Measurements from ENCODE around the gene DPYSL3.
A peak's percentile ranks its signal among the peaks of the same experiment; 100 is the strongest.

Gene DPYSL3

GRCh38 chr5:147512659-147513379 is 3.0 kb upstream of the DPYSL3 start:
- no peak for DNase-seq (ENCODE audit: low read depth)

- DNase-seq (ENCODE audit: low read depth): no peak
These were observed 1.0 kb upstream of the DPYSL3 start for GRCh38 chr5:147510885-147511284.

- DNase-seq (ENCODE audit: low read depth): no peak
These were observed 693 bp downstream of the DPYSL3 start for GRCh38 chr5:147509041-147509709.

GRCh38 chr5:147508711-147509040 is 1.2 kb downstream of the DPYSL3 start:
- DNase-seq (ENCODE audit: low read depth): no peak

- DNase-seq (ENCODE audit: low read depth): peak; percentile 70
These were observed 2.3 kb downstream of the DPYSL3 start for GRCh38 chr5:147507480-147508126.

- DNase-seq (ENCODE audit: low read depth): no peak
These were observed 5.3 kb downstream of the DPYSL3 start for GRCh38 chr5:147504535-147504934.

GRCh38 chr5:147504011-147504410 is 5.9 kb downstream of the DPYSL3 start:
- DNase-seq (ENCODE audit: low read depth): peak; percentile 83

- no peak for DNase-seq (ENCODE audit: low read depth)
These were observed 18.9 kb downstream of the DPYSL3 start for GRCh38 chr5:147490989-147491388.

GRCh38 chr5:147487031-147487750 is 22.7 kb downstream of the DPYSL3 start:
- no peak for DNase-seq (ENCODE audit: low read depth)

- no peak for DNase-seq (ENCODE audit: low read depth)
These were observed 24.1 kb downstream of the DPYSL3 start for GRCh38 chr5:147485814-147486213.

- DNase-seq (ENCODE audit: low read depth): no peak
These were observed 24.8 kb downstream of the DPYSL3 start for GRCh38 chr5:147485046-147485445.

- no peak for DNase-seq (ENCODE audit: low read depth)
These were observed 25.2 kb downstream of the DPYSL3 start for GRCh38 chr5:147484708-147485020.

- peak; percentile 96 for DNase-seq (ENCODE audit: low read depth)
These were observed 25.7 kb downstream of the DPYSL3 start for GRCh38 chr5:147483961-147484707.

- DNase-seq (ENCODE audit: low read depth): no peak
These were observed 26.6 kb downstream of the DPYSL3 start for GRCh38 chr5:147483188-147483790.

GRCh38 chr5:147482706-147483180 is 27.1 kb downstream of the DPYSL3 start:
- DNase-seq (ENCODE audit: low read depth): no peak

- DNase-seq (ENCODE audit: low read depth): no peak
These were observed 27.8 kb downstream of the DPYSL3 start for GRCh38 chr5:147481874-147482705.

- DNase-seq (ENCODE audit: low read depth): peak; percentile 64
These were observed 28.5 kb downstream of the DPYSL3 start for GRCh38 chr5:147481376-147481775.

GRCh38 chr5:147479949-147480348 is 29.9 kb downstream of the DPYSL3 start:
- DNase-seq (ENCODE audit: low read depth): no peak

- DNase-seq (ENCODE audit: low read depth): no peak
These were observed 30.4 kb downstream of the DPYSL3 start for GRCh38 chr5:147479444-147479843.

GRCh38 chr5:147474140-147474539 is 35.7 kb downstream of the DPYSL3 start:
- no peak for DNase-seq (ENCODE audit: low read depth)
